Liver (tissue), 9 donors: Measurements from ENCODE around the gene UNC5A. TPM values are rescaled to one million over a fixed set of nuclear protein-coding genes. Genes with fewer than 3 reads are reported as not detected.

Source experiments
- DNase-seq: peaks from one replicate; pipeline ENCODE4 v3.0.0-alpha.2; 2017; ENCODE audit warnings: low spot score
- H3K27ac ChIP-seq, 2 donors: one replicate each; pipeline ENCODE4 v1.7.0; 2013; ENCODE audit warnings: inconsistent platforms in 2 of 2, low read length in 2 of 2, control low read depth in 1 of 2, low read depth in 1 of 2, mild to moderate bottlenecking in 1 of 2
- H3K27me3 ChIP-seq, 4 donors: one replicate each; pipeline versions ENCODE4 v1.6.1 to v1.7.0; 2013; ENCODE audit warnings: low read length in 3 of 4, inconsistent platforms in 1 of 4, mild to moderate bottlenecking in 1 of 4, moderate library complexity in 1 of 4; ENCODE audit not compliant: control insufficient read depth in 4 of 4, insufficient read depth in 4 of 4
- H3K36me3 ChIP-seq, 4 donors: one replicate each; pipeline versions ENCODE4 v1.6.1 to v1.7.0; 2013; ENCODE audit warnings: low read length in 3 of 4, mild to moderate bottlenecking in 3 of 4, low read depth in 1 of 4, moderate library complexity in 1 of 4; ENCODE audit not compliant: control insufficient read depth in 4 of 4, insufficient read depth in 3 of 4
- H3K4me1 ChIP-seq, 4 donors: one replicate each; pipeline versions ENCODE4 v1.6.1 to v1.7.0; 2013; ENCODE audit warnings: low read length in 3 of 4, mild to moderate bottlenecking in 3 of 4, moderate library complexity in 1 of 4; ENCODE audit not compliant: control insufficient read depth in 4 of 4, insufficient read depth in 4 of 4
- H3K4me3 ChIP-seq, 3 donors: one replicate each; pipeline versions ENCODE4 v1.6.1 to v1.7.0; 2013; ENCODE audit warnings: low read length in 3 of 3, control low read depth in 1 of 3, low read depth in 1 of 3, mild to moderate bottlenecking in 1 of 3
- H3K9ac ChIP-seq, 2 donors: one replicate each; pipeline ENCODE4 v1.7.0; 2013; ENCODE audit warnings: low read length in 2 of 2, mild to moderate bottlenecking in 2 of 2, moderate library complexity in 2 of 2, control low read depth in 1 of 2, low read depth in 1 of 2
- H3K9me3 ChIP-seq, 4 donors: one replicate each; pipeline versions ENCODE4 v1.6.1 to v1.7.0; 2013; ENCODE audit warnings: low read length in 3 of 4; ENCODE audit not compliant: control insufficient read depth in 4 of 4
- EGR1 ChIP-seq, 2 donors: IDR thresholded peaks; 2 replicates each; pipeline ENCODE4 v1.6.1; 2016 to 2018; ENCODE audit warnings: antibody characterized with exemption in 2 of 2, low read depth in 2 of 2
- GABPA ChIP-seq, 2 donors: IDR thresholded peaks in 1 of 2; conservative IDR thresholded peaks in 1 of 2; 2 replicates each; pipeline ENCODE4 v1.6.1; 2016; ENCODE audit warnings: antibody characterized with exemption in 2 of 2, mild to moderate bottlenecking in 1 of 2, moderate library complexity in 1 of 2
- HNF4A ChIP-seq, 2 donors: conservative IDR thresholded peaks; 2 replicates each; pipeline ENCODE4 v1.6.1; 2016; ENCODE audit warnings: antibody characterized with exemption in 2 of 2, mild to moderate bottlenecking in 2 of 2
- HNF4G ChIP-seq: IDR thresholded peaks from 2 replicates; pipeline ENCODE4 v1.6.1; 2016; ENCODE audit warnings: antibody characterized with exemption
- JUND ChIP-seq, 2 donors: IDR thresholded peaks; 2 replicates each; pipeline ENCODE4 v1.6.1; 2016; ENCODE audit warnings: antibody characterized with exemption in 2 of 2
- NR2F2 ChIP-seq: IDR thresholded peaks from 2 replicates; pipeline ENCODE4 v1.6.1; 2016; ENCODE audit warnings: antibody characterized with exemption
- RAD21 ChIP-seq, 2 donors: IDR thresholded peaks; 2 replicates each; pipeline ENCODE4 v1.6.1; 2016; ENCODE audit warnings: antibody characterized with exemption in 2 of 2, mild to moderate bottlenecking in 2 of 2
- RXRA ChIP-seq, 2 donors: IDR thresholded peaks; 2 replicates each; pipeline ENCODE4 v1.6.1; 2017 to 2018; ENCODE audit warnings: antibody characterized with exemption in 2 of 2, mild to moderate bottlenecking in 1 of 2
- WGBS: extraction: QIAGEN DNeasy Blood & Tissue Kit; methylation state at CpG from one replicate; pipeline ENCODE4 v1.1.7; 2013; 5-methylcytosine and 5-hydroxymethylcytosine counted together
- polyA plus RNA-seq, 2 donors: library from polyadenylated mRNA; stranded (reverse) in 1 of 2; unstranded in 1 of 2; fragments of 200-250 nt in 1 of 2; fragments of >200 nt in 1 of 2; fragmentation: Nextera tagmentation in 1 of 2; extraction: Ambion mirVana in 1 of 2; gene quantifications; one replicate each; pipeline versions ENCODE4 v1.2.1 to v1.2.3, GENCODE V29; 2013 to 2015
- total RNA-seq, 2 donors: library from RNA; depleted of rRNA; stranded (reverse); fragments of >200 nt; gene quantifications; one replicate each; pipeline ENCODE4 v1.2.3, GENCODE V29; 2014
- TF ChIP-seq, protein P1 (sequence below): fragments of 150-350 bp; IDR thresholded peaks from 2 replicates; pipeline ENCODE4 v1.5.1; 2017; ENCODE audit warnings: improper control_type of control experiment, low read depth, low read length; ENCODE audit not compliant: missing input control
- TF ChIP-seq, protein P2 (sequence below): IDR thresholded peaks from 2 replicates; pipeline ENCODE4 v1.6.1; 2016; ENCODE audit warnings: antibody characterized with exemption
- TF ChIP-seq, protein P3 (sequence below): IDR thresholded peaks from 2 replicates; pipeline ENCODE4 v1.6.1; 2016; ENCODE audit warnings: antibody characterized with exemption, mild to moderate bottlenecking
- TF ChIP-seq, protein P4 (sequence below): IDR thresholded peaks from 2 replicates; pipeline ENCODE4 v1.6.1; 2016; ENCODE audit warnings: antibody characterized with exemption
- donor health status: healthy.
- donor health status: healthy.
- donor health status: healthy.
- donor health status: healthy.
- donor health status: healthy.

Gene UNC5A
- total and polyA plus RNA-seq, 4 donors: under 0.01 to 0.07 (median 0.03) TPM; not detected in 1

DNA sequence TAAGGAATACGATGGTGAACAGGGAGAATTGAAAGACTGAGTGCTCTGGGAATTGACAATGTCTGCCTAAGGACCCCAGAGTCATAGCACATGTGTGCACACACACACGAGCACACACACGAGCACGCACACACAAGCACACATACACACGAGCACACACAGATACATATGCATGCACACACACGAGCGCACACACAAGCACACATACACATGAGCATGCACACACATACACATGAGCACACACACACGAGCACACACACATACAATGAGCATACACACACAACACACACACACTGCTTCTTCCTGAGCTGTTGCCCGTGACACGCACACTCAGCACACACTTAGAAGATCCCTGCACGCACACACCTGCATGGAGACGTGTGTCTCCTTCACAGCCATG lies 10.9 kb upstream of the UNC5A start (continued):
- TF ChIP-seq, protein P1, sequence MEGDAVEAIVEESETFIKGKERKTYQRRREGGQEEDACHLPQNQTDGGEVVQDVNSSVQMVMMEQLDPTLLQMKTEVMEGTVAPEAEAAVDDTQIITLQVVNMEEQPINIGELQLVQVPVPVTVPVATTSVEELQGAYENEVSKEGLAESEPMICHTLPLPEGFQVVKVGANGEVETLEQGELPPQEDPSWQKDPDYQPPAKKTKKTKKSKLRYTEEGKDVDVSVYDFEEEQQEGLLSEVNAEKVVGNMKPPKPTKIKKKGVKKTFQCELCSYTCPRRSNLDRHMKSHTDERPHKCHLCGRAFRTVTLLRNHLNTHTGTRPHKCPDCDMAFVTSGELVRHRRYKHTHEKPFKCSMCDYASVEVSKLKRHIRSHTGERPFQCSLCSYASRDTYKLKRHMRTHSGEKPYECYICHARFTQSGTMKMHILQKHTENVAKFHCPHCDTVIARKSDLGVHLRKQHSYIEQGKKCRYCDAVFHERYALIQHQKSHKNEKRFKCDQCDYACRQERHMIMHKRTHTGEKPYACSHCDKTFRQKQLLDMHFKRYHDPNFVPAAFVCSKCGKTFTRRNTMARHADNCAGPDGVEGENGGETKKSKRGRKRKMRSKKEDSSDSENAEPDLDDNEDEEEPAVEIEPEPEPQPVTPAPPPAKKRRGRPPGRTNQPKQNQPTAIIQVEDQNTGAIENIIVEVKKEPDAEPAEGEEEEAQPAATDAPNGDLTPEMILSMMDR: no peak
- no peak for TF ChIP-seq JUND (IDR thresholded peaks at IDR 0.05)

DNA sequence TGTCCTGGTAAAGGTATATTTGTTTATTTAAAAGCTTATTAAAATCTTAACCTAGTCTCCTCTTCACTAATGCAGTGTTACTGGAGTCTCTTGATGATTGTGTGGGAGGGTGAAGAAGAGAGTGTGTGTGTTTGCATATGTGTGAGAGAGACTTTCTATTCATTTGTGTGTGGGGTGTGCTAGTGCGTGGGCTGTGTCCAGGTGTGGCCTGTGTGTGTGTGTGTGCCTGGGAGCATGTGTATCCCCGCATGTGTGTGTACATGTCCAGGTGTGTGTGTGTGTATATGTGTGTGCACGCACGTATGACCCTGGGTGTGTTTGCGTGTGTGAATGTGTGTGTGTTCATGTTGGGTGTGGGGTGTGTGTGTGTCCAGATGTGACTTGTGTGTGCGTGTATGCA lies 10.3 kb upstream of the UNC5A start:
- no peak overlapping the region for H3K27ac ChIP-seq
- H3K4me1 ChIP-seq: no peaks in the 10 kb centered on the region
- H3K4me3 ChIP-seq: no peak overlapping the region
- no peak for TF ChIP-seq NR2F2
- TF ChIP-seq, protein P2, sequence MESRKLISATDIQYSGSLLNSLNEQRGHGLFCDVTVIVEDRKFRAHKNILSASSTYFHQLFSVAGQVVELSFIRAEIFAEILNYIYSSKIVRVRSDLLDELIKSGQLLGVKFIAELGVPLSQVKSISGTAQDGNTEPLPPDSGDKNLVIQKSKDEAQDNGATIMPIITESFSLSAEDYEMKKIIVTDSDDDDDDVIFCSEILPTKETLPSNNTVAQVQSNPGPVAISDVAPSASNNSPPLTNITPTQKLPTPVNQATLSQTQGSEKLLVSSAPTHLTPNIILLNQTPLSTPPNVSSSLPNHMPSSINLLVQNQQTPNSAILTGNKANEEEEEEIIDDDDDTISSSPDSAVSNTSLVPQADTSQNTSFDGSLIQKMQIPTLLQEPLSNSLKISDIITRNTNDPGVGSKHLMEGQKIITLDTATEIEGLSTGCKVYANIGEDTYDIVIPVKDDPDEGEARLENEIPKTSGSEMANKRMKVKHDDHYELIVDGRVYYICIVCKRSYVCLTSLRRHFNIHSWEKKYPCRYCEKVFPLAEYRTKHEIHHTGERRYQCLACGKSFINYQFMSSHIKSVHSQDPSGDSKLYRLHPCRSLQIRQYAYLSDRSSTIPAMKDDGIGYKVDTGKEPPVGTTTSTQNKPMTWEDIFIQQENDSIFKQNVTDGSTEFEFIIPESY: no peak
- no peaks in the 10 kb centered on the region for H3K27me3 ChIP-seq
- no peak overlapping the region for H3K9ac ChIP-seq
- WGBS: 95% methylated on average over 6 of the region's 6 CpGs
- DNase-seq: no peak
- no peaks in the 10 kb centered on the region for H3K36me3 ChIP-seq
- H3K9me3 ChIP-seq: no peaks in the 10 kb centered on the region

DNA sequence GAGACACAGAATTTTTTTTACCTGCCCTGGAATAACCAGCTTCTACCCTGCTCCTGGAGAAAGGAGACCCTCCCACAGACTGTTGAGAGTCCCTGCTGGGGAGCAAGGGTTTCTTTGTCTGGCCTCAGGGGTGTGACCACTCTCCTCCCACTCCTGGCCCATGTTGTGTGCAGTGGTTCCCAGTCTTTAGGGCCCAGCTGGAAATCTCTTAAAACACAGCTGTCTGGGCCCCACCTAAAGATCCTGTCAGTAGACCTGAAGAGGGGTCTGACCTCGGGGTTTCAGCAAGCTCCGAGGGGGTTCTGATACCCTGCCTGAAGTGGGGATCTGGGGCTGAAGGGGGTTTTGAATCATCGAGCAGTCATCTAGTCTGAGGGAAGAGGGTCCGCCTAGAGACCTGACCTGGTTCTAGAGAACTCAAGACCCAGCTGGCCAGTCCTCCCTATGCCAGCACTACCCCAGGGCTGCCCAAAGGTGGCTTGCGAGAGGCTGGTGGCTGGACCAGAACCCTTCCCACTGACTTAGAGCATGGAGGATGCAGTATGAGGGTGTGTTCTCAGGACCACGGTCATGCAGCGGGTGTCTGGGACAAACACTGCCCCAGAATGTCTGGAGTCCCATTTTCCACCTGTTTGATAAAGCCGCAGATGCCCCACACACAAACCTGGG lies 8.1 kb upstream of the UNC5A start:
- no peaks in the 10 kb centered on the region for H3K4me1 ChIP-seq
- 82% methylated on average over 8 of the region's 8 CpGs for WGBS
- no peak overlapping the region for H3K27ac ChIP-seq
- DNase-seq: no peak
- no peak overlapping the region for H3K9ac ChIP-seq
- H3K36me3 ChIP-seq: no peaks in the 10 kb centered on the region
- no peak overlapping the region for H3K4me3 ChIP-seq
- peaks cover 0 to 4% (median 0%) of the 10 kb centered on the region in 4 donors for H3K27me3 ChIP-seq
- TF ChIP-seq, protein P3, sequence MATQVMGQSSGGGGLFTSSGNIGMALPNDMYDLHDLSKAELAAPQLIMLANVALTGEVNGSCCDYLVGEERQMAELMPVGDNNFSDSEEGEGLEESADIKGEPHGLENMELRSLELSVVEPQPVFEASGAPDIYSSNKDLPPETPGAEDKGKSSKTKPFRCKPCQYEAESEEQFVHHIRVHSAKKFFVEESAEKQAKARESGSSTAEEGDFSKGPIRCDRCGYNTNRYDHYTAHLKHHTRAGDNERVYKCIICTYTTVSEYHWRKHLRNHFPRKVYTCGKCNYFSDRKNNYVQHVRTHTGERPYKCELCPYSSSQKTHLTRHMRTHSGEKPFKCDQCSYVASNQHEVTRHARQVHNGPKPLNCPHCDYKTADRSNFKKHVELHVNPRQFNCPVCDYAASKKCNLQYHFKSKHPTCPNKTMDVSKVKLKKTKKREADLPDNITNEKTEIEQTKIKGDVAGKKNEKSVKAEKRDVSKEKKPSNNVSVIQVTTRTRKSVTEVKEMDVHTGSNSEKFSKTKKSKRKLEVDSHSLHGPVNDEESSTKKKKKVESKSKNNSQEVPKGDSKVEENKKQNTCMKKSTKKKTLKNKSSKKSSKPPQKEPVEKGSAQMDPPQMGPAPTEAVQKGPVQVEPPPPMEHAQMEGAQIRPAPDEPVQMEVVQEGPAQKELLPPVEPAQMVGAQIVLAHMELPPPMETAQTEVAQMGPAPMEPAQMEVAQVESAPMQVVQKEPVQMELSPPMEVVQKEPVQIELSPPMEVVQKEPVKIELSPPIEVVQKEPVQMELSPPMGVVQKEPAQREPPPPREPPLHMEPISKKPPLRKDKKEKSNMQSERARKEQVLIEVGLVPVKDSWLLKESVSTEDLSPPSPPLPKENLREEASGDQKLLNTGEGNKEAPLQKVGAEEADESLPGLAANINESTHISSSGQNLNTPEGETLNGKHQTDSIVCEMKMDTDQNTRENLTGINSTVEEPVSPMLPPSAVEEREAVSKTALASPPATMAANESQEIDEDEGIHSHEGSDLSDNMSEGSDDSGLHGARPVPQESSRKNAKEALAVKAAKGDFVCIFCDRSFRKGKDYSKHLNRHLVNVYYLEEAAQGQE: no peak
- no peak for TF ChIP-seq RXRA (IDR thresholded peaks at IDR 0.05)
- TF ChIP-seq NR2F2: no peak
- TF ChIP-seq HNF4G: no peak
- TF ChIP-seq HNF4A (conservative IDR thresholded peaks at IDR 0.05): no peak
- no peak for TF ChIP-seq JUND (IDR thresholded peaks at IDR 0.05)
- TF ChIP-seq, protein P4, sequence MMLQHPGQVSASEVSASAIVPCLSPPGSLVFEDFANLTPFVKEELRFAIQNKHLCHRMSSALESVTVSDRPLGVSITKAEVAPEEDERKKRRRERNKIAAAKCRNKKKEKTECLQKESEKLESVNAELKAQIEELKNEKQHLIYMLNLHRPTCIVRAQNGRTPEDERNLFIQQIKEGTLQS: no peak
- TF ChIP-seq EGR1 (IDR thresholded peaks at IDR 0.05; ENCODE audit: low read depth in 2 of 2): no peak
- no peak for TF ChIP-seq GABPA (IDR thresholded peaks at IDR 0.05 in 1 of 2, conservative IDR thresholded peaks at IDR 0.05 in 1 of 2)
- no peak for TF ChIP-seq RAD21 (IDR thresholded peaks at IDR 0.05)
- H3K9me3 ChIP-seq: no peaks in the 10 kb centered on the region
